Activated CD4-positive, alpha-beta T cell treated with anti-CD3 and anti-CD28 coated beads for 4 hours (primary cell): ENCODE results near the gene SKAP1.
"Not testable (repeated sequence)": the region's sequence is repeated elsewhere in the genome, so short reads cannot be mapped to it uniquely, and the experiment has no call there.

Experiments used
- DNase-seq, 2 donors: peaks; one replicate each; pipeline ENCODE4 v3.0.0-alpha.2; 2020

SKAP1 gene

GRCh38 chr17:48194097-48194550 lies 235.9 kb downstream of the SKAP1 start:
- no peak for DNase-seq

GRCh38 chr17:48192321-48192731 lies 237.7 kb downstream of the SKAP1 start:
- DNase-seq = no peak

GRCh38 chr17:48191362-48191761 lies 238.7 kb downstream of the SKAP1 start:
- DNase-seq = no peak

GRCh38 chr17:48190871-48191270 lies 239.1 kb downstream of the SKAP1 start:
- no peak for DNase-seq

GRCh38 chr17:48187872-48188608 lies 242.0 kb downstream of the SKAP1 start:
- no peak for DNase-seq

GRCh38 chr17:48186317-48186716 lies 243.7 kb downstream of the SKAP1 start:
- DNase-seq = not testable (repeated sequence)

- DNase-seq = no peak
Measured at GRCh38 chr17:48184721-48185120, 245.3 kb downstream of the SKAP1 start.

- no peak for DNase-seq
Measured at GRCh38 chr17:48181653-48182052, 248.4 kb downstream of the SKAP1 start.

- no peak for DNase-seq
Measured at GRCh38 chr17:48180842-48181629, 249.0 kb downstream of the SKAP1 start.

- DNase-seq = no peak
Measured at GRCh38 chr17:48179071-48179945, 250.7 kb downstream of the SKAP1 start.

GRCh38 chr17:48178317-48178716 lies 251.7 kb downstream of the SKAP1 start:
- DNase-seq = no peak

GRCh38 chr17:48177816-48178215 lies 252.2 kb downstream of the SKAP1 start:
- DNase-seq = no peak

- DNase-seq = no peak
Measured at GRCh38 chr17:48176471-48176855, 253.6 kb downstream of the SKAP1 start.

- DNase-seq = no peak
Measured at GRCh38 chr17:48175692-48176470, 254.1 kb downstream of the SKAP1 start.

- DNase-seq = no peak
Measured at GRCh38 chr17:48174833-48175523, 255.0 kb downstream of the SKAP1 start.

- no peak for DNase-seq
Measured at GRCh38 chr17:48173191-48173984, 256.6 kb downstream of the SKAP1 start.

GRCh38 chr17:48169926-48170325 lies 260.1 kb downstream of the SKAP1 start:
- DNase-seq = no peak

GRCh38 chr17:48163809-48164208 lies 266.2 kb downstream of the SKAP1 start:
- DNase-seq = no peak

GRCh38 chr17:48162946-48163506 lies 267.0 kb downstream of the SKAP1 start:
- DNase-seq = no peak

GRCh38 chr17:48162306-48162934 lies 267.6 kb downstream of the SKAP1 start:
- no peak for DNase-seq
